HFF-Myc (cell line): Measurements from ENCODE around the gene FAM118A.

Experiments used
- DNase-seq: peaks from one replicate; pipeline ENCODE4 v3.0.0-alpha.2; 2011; ENCODE audit warnings: low read depth; ENCODE audit errors: extremely low read depth
- H3K4me3 ChIP-seq: replicated peaks from 2 replicates; pipeline ENCODE4 v1.5.1; 2011; ENCODE audit warnings: low read depth, mild to moderate bottlenecking, control low read depth, low read length
- TF ChIP-seq, protein P1 (sequence below): IDR thresholded peaks from 2 replicates; pipeline ENCODE4 v1.5.1; 2012; ENCODE audit warnings: mild to moderate bottlenecking, low read depth, low read length, control low read depth; ENCODE audit errors: missing control alignments

FAM118A gene

DNA sequence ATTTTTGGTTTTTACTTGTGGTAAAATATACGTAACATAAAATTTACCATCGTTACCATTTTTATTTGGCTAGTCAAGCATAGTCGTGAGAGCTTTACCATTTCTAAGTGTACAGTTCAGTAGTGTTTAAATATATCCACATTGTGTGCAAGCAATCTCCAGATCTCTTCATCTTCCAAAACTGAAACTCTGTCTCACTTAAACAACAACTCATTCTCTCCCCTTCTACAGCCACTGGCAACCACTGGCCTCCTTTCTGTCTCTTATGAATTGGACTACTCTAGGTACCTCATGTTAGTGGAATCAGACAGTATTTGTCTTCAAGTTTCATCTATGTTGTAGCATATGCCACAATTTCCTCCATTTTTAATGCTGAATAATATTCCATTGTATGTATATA, 66.3 kb downstream of the FAM118A start:
- DNase-seq: no peak
- TF ChIP-seq, protein P1, sequence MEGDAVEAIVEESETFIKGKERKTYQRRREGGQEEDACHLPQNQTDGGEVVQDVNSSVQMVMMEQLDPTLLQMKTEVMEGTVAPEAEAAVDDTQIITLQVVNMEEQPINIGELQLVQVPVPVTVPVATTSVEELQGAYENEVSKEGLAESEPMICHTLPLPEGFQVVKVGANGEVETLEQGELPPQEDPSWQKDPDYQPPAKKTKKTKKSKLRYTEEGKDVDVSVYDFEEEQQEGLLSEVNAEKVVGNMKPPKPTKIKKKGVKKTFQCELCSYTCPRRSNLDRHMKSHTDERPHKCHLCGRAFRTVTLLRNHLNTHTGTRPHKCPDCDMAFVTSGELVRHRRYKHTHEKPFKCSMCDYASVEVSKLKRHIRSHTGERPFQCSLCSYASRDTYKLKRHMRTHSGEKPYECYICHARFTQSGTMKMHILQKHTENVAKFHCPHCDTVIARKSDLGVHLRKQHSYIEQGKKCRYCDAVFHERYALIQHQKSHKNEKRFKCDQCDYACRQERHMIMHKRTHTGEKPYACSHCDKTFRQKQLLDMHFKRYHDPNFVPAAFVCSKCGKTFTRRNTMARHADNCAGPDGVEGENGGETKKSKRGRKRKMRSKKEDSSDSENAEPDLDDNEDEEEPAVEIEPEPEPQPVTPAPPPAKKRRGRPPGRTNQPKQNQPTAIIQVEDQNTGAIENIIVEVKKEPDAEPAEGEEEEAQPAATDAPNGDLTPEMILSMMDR: no peak
- no peak overlapping the region for H3K4me3 ChIP-seq

DNA sequence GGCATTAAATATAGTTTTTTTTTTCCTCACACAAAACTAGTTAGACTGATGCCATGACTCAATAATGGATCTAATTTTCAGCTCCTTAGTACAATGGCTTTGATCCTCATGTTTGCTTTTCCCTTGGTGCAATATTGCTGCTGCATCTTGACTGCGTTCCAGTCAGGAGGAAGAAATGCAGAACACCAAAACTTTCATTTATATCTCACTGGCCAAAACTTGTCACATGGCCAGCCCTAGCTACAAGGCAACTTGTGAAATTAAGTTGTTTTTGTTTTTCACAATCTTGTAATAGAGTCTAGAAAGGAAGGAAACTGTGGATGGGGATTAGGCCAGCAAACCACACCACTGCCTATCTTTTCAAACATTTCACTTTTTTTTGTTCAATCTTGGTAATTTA, 67.0 kb downstream of the FAM118A start:
- TF ChIP-seq, protein P1: no peak
- no peak for DNase-seq
- no peak overlapping the region for H3K4me3 ChIP-seq

DNA sequence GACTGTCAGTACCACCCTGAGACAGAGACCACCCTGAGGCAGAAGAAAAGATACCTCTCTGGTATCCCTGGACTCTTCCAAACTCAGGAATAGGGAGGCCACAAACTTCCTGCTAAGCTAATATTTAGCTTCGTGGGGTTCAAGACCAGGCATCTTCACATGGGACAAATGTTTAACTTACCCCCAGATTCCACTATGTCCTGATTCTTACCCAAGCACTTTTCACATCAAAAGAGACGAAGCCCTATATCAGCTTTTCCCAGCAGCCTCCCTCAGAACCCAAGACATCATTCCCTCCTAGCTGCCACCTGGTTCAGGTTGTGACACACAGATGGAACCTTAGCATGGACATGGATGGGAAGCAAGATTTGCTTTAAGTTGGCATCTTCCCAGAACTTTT, 71.6 kb downstream of the FAM118A start:
- no peak overlapping the region for H3K4me3 ChIP-seq
- TF ChIP-seq, protein P1: no peak
- no peak for DNase-seq

DNA sequence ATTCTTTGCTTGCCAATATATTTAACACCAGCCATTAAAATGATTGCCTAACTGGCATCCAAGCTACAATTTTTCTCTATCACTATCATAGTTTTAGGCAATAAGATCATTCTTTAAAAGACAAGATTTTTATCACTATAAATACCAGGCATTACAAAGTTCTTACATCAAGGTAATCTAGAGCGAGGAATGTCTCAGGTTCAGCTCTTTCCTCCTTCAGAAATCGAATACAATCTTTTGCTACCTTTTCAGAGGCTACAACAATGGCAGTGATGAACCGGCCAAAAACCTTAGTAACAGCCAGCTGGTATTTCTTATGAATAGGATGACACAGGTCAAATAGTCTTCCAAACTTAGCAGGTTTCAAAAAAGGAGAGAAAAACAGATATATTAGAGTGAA, 79.8 kb downstream of the FAM118A start:
- no peak overlapping the region for H3K4me3 ChIP-seq
- DNase-seq: no peak
- TF ChIP-seq, protein P1: no peak
